Right lobe of liver (tissue), 6 donors: ENCODE data around the gene LNX1. TPM values are rescaled to one million over a fixed set of nuclear protein-coding genes. Genes with fewer than 3 reads are reported as not detected.

ENCODE experiments used
- ATAC-seq, 4 donors: fragments of 200-7000 bp; cut with Tn5 transposase; one replicate each; pipeline ENCODE4 v1.9.1; 2020; ENCODE audit warnings: mild to moderate bottlenecking in 4 of 4, moderate library complexity in 4 of 4
- DNase-seq, 3 donors: peaks; one replicate each; pipeline ENCODE4 v3.0.0-alpha.2; 2020
- H3K27ac ChIP-seq, 3 donors: fragments of 200-600 bp; one replicate each; pipeline ENCODE4 v1.8.0; 2022
- H3K27me3 ChIP-seq, 2 donors: fragments of 200-600 bp; one replicate each; pipeline ENCODE4 v1.8.0; 2022
- H3K36me3 ChIP-seq, 4 donors: fragments of 200-600 bp; sonication (generic) in 1 of 4; one replicate each; pipeline versions ENCODE4 v1.5.1 to v1.8.0; 2017 to 2022; ENCODE audit warnings: control low read depth in 1 of 4
- H3K4me1 ChIP-seq, 4 donors: fragments of 200-600 bp; sonication (generic) in 1 of 4; one replicate each; pipeline versions ENCODE4 v1.5.1 to v1.8.0; 2017 to 2022; ENCODE audit warnings: control low read depth in 1 of 4
- H3K4me3 ChIP-seq, 3 donors: fragments of 200-600 bp; one replicate each; pipeline ENCODE4 v1.8.0; 2022
- H3K9me3 ChIP-seq, 4 donors: fragments of 200-600 bp; sonication (generic) in 1 of 4; one replicate each; pipeline versions ENCODE4 v1.5.1 to v1.8.0; 2017 to 2022; ENCODE audit warnings: control low read depth in 1 of 4
- CTCF ChIP-seq, 4 donors: fragments of 200-600 bp in 3 of 4; fragments of 450-650 bp in 1 of 4; IDR thresholded peaks; one replicate each; pipeline versions ENCODE4 v1.5.1 to v1.8.0; 2016 to 2022; ENCODE audit warnings: antibody characterized with exemption in 4 of 4, mild to moderate bottlenecking in 2 of 4
- POLR2A ChIP-seq: fragments of 450-650 bp; IDR thresholded peaks from one replicate; pipeline ENCODE4 v1.6.1; 2017; ENCODE audit warnings: antibody characterized with exemption, mild to moderate bottlenecking
- WGBS: methylation state at CpG from one replicate; pipeline ENCODE4 v1.1.6; 2018; ENCODE audit warnings: low coverage, low lambda C conversion rate; ENCODE audit not compliant: insufficient coverage; ENCODE audit errors: missing lambda C conversion rate; 5-methylcytosine and 5-hydroxymethylcytosine counted together
- intact Hi-C, 2 donors: fragments of 100-400 bp; cut with DNase I; formaldehyde crosslinking; loops; one replicate each; pipeline versions ENCODE4 v1.11.2 to v1.14.1; 2022
- total RNA-seq, 6 experiments: library from RNA; depleted of rRNA in 2 of 6; stranded (reverse); fragments of >200 nt in 2 of 6; fragmentation: NEBNext Ultra II Directional in 3 of 6; extraction: Animal tissue kit (Norgen Biotek cat#: 25700) in 3 of 6; gene quantifications; one replicate each; pipeline versions ENCODE4 v1.1.0 to v1.2.4, GENCODE V29; 2016 to 2023
- donor health status: DM: no; HTN: yes; CAD: no.
- donor health status: DM: no; HTN: no; CAD: no.
- donor health status: DM: no; HTN: no; CAD: no.
- donor health status: DM: no; HTN: yes; CAD: no.
- donor health status: DM: no; HTN: yes; CAD: no.

Gene LNX1
- total RNA-seq, 6 experiments from 2014 or later: 1.3 to 6.0 (median 3.9) TPM

GRCh38 chr4:53461244-53461643, 130.0 kb downstream of the LNX1 start:
- no peak for ATAC-seq
- intact Hi-C loops: no loop called here
- Histone ChIP-seq H3K4me3 (no peak overlapping the region), H3K4me1 (no peaks in the 10 kb centered on the region), H3K27me3 (no peaks in the 10 kb centered on the region), H3K27ac (no peak overlapping the region), H3K36me3 (peaks cover 0 to 25% (median 2%) of the 10 kb centered on the region in 4 donors), H3K9me3 (no peaks in the 10 kb centered on the region)
- DNase-seq: no peak
- TF ChIP-seq CTCF (IDR thresholded peaks at IDR 0.05) (no peak), POLR2A (no peak)
- WGBS: 93% methylated on average over 2 of the region's 2 CpGs

- peaks cover 0 to 25% (median 4%) of the 10 kb centered on the region in 4 donors for H3K36me3 ChIP-seq
- DNase-seq: no peak
- H3K4me3 ChIP-seq: no peak overlapping the region
- H3K4me1 ChIP-seq: peaks cover 0 to 12% (median 0%) of the 10 kb centered on the region in 4 donors
- no peak overlapping the region for H3K27ac ChIP-seq
- intact Hi-C loops: no loop called here
- peak in 1 of 4 donors; percentile 84 for ATAC-seq
- no peaks in the 10 kb centered on the region for H3K27me3 ChIP-seq
- H3K9me3 ChIP-seq: no peaks in the 10 kb centered on the region
- TF ChIP-seq CTCF (IDR thresholded peaks at IDR 0.05): no peak
Observed at GRCh38 chr4:53459548-53459947, 131.7 kb downstream of the LNX1 start.

GRCh38 chr4:53456178-53456577, 135.1 kb downstream of the LNX1 start:
- intact Hi-C loops: no loop called here
- H3K27me3 ChIP-seq: no peaks in the 10 kb centered on the region
- DNase-seq (no peak), ATAC-seq (peak in 3 of 4 donors; percentile 32 to 52 (median 36))
- TF ChIP-seq CTCF (IDR thresholded peaks at IDR 0.05): no peak
- TF ChIP-seq POLR2A: no peak
- H3K4me3 ChIP-seq: no peak overlapping the region
- H3K9me3 ChIP-seq: no peaks in the 10 kb centered on the region
- no peak overlapping the region for H3K27ac ChIP-seq
- H3K36me3 ChIP-seq: peaks cover 0 to 31% (median 11%) of the 10 kb centered on the region in 4 donors
- H3K4me1 ChIP-seq: peaks cover 0 to 12% (median 0%) of the 10 kb centered on the region in 4 donors

DNA sequence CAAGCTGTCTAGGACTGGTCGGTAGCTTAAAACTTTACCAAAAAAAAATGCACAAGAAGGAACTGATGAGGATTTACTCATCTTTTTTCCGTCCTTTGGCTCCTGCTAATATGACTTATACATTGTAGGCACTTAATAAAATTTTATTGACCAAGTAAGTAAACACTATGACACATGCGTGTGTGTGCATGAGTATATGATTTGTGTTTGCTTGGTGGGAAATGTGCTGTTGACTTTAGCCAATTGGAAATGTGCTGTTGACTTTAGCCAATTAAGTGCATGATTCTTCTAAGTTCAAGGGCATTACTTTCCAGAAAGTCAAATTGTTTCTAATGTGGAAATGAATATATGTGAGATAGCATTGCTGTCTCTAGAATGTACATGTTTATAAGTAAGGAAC, 135.5 kb downstream of the LNX1 start:
- intact Hi-C loops: no loop called here
- ATAC-seq: peak in 3 of 4 donors; percentile 53 to 63 (median 61)
- Histone ChIP-seq H3K36me3 (peaks cover 0 to 27% (median 9%) of the 10 kb centered on the region in 4 donors), H3K27ac (no peak overlapping the region), H3K4me1 (peaks cover 0 to 12% (median 0%) of the 10 kb centered on the region in 4 donors), H3K4me3 (no peak overlapping the region), H3K27me3 (no peaks in the 10 kb centered on the region), H3K9me3 (no peaks in the 10 kb centered on the region)
- 76% methylated on average over 3 of the region's 3 CpGs for WGBS
- no peak for DNase-seq
- TF ChIP-seq CTCF (IDR thresholded peaks at IDR 0.05): no peak
- no peak for TF ChIP-seq POLR2A

GRCh38 chr4:53453385-53453784, 137.9 kb downstream of the LNX1 start:
- Histone ChIP-seq H3K9me3 (no peaks in the 10 kb centered on the region), H3K4me1 (peaks cover 0 to 12% (median 0%) of the 10 kb centered on the region in 4 donors), H3K36me3 (peaks cover 0 to 18% (median 9%) of the 10 kb centered on the region in 4 donors), H3K4me3 (no peak overlapping the region), H3K27ac (no peak overlapping the region), H3K27me3 (no peaks in the 10 kb centered on the region)
- ATAC-seq (no peak), DNase-seq (no peak)
- intact Hi-C loops: no loop called here
- TF ChIP-seq POLR2A (no peak), CTCF (IDR thresholded peaks at IDR 0.05) (no peak)
- WGBS: 94% methylated on average over 1 of the region's 2 CpGs
